Mucosa of rectum (tissue), 2 donors: ENCODE measurements around the gene METTL26.

Experiments used
- H3K27ac ChIP-seq, 2 donors: one replicate each; pipeline ENCODE4 v1.7.0; 2013; ENCODE audit warnings: inconsistent platforms in 2 of 2, low read depth in 2 of 2, low read length in 2 of 2
- H3K27me3 ChIP-seq, 2 donors: one replicate each; pipeline ENCODE4 v1.7.0; 2013; ENCODE audit warnings: low read length in 2 of 2; ENCODE audit not compliant: control insufficient read depth in 2 of 2, insufficient read depth in 2 of 2
- H3K36me3 ChIP-seq, 2 donors: one replicate each; pipeline ENCODE4 v1.7.0; 2013; ENCODE audit warnings: low read length in 2 of 2; ENCODE audit not compliant: control insufficient read depth in 2 of 2, insufficient read depth in 2 of 2
- H3K4me1 ChIP-seq, 2 donors: one replicate each; pipeline ENCODE4 v1.7.0; 2013; ENCODE audit warnings: low read length in 2 of 2, mild to moderate bottlenecking in 1 of 2; ENCODE audit not compliant: control insufficient read depth in 2 of 2, insufficient read depth in 2 of 2
- H3K4me3 ChIP-seq, 2 donors: one replicate each; pipeline ENCODE4 v1.7.0; 2013; ENCODE audit warnings: low read length in 2 of 2
- H3K9ac ChIP-seq, 2 donors: one replicate each; pipeline ENCODE4 v1.7.0; 2013; ENCODE audit warnings: low read length in 2 of 2, low read depth in 1 of 2, mild to moderate bottlenecking in 1 of 2
- H3K9me3 ChIP-seq, 2 donors: one replicate each; pipeline ENCODE4 v1.7.0; 2013; ENCODE audit warnings: low read length in 2 of 2; ENCODE audit not compliant: control insufficient read depth in 2 of 2
- donor health status: healthy.
- donor health status: Normal muscosa, but diverticular disease.

The METTL26 gene

GRCh38 chr16:674214-674881 lies 38.2 kb upstream of the METTL26 start:
- Histone ChIP-seq H3K27me3 (no peaks in the 10 kb centered on the region), H3K36me3 (peaks cover 30 to 35% of the 10 kb centered on the region in 2 donors), H3K4me3 (no peak overlapping the region), H3K27ac (no peak overlapping the region), H3K9me3 (no peaks in the 10 kb centered on the region), H3K4me1 (peaks cover 26 to 31% of the 10 kb centered on the region in 2 donors), H3K9ac (no peak overlapping the region)

- Histone ChIP-seq H3K27ac (no peak overlapping the region), H3K9me3 (no peaks in the 10 kb centered on the region), H3K27me3 (no peaks in the 10 kb centered on the region), H3K36me3 (peaks cover 30 to 37% of the 10 kb centered on the region in 2 donors), H3K4me1 (peaks cover 32 to 34% of the 10 kb centered on the region in 2 donors), H3K9ac (no peak overlapping the region), H3K4me3 (no peak overlapping the region)
These were observed 37.4 kb upstream of the METTL26 start for GRCh38 chr16:673399-673991.

- H3K9ac ChIP-seq: no peak overlapping the region
- no peaks in the 10 kb centered on the region for H3K27me3 ChIP-seq
- H3K4me1 ChIP-seq: peaks cover 32 to 34% of the 10 kb centered on the region in 2 donors
- H3K9me3 ChIP-seq: no peaks in the 10 kb centered on the region
- H3K4me3 ChIP-seq: no peak overlapping the region
- no peak overlapping the region for H3K27ac ChIP-seq
- peaks cover 30 to 37% of the 10 kb centered on the region in 2 donors for H3K36me3 ChIP-seq
These were observed 36.7 kb upstream of the METTL26 start for GRCh38 chr16:672851-673250.

DNA sequence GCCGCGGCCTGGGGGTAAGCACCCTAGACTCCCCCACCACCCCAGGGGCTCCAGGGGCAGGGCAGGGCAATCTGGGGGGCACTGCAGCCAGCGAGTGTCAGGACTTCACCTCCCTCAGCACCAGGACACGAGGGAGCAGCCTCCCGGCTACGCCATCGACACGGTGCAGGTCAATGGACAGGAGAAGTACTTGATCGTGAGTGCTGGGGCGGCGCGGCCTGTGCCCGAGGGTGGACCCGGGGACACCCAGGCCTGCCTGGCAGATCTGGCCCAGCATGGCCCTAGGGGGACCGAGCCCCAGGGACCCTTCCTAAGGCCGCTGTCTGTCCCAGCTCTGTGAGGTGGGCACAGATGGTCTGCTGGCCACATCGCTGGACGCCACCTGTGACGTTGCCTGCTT lies 36.3 kb upstream of the METTL26 start:
- Histone ChIP-seq H3K9ac (no peak overlapping the region), H3K36me3 (peaks cover 30 to 37% of the 10 kb centered on the region in 2 donors), H3K4me3 (no peak overlapping the region), H3K4me1 (peaks cover 34 to 35% of the 10 kb centered on the region in 2 donors), H3K27me3 (no peaks in the 10 kb centered on the region), H3K27ac (no peak overlapping the region), H3K9me3 (no peaks in the 10 kb centered on the region)

DNA sequence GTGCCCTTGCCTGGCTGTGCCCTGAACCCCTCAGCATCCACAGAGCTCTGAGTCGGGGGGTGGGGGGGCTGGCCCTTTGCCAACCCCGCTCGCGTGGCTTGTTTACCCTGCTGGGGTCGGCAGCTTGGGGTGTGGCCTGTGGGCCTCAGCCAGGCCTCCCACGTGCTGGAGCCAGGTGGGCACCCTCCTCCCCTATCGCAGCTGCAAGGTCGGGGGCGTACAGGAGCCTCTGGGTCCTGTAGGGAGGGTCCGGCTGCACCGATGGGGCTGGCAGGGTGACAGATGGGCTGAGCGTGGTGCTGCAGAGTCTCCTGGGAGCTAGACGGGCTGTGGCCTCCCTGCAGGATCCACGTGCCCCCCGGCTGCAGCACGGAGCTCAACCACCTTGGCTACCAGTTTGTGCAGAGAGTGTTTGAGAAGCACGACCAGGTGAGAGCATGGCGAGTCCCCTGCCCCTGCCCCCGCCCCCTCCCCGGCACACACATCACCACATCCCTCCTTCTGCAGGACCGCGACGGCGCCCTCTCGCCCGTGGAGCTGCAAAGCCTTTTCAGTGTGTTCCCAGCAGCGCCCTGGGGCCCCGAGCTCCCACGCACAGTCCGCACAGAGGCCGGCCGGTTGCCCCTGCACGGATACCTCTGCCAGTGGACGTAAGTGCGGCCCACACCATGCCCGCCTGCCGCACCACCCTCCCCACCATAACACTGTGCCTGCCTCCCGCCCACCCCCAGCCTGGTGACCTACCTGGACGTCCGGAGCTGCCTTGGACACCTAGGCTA lies 35.4 kb upstream of the METTL26 start:
- H3K4me3 ChIP-seq: no peak overlapping the region
- H3K9me3 ChIP-seq: no peaks in the 10 kb centered on the region
- H3K27me3 ChIP-seq: no peaks in the 10 kb centered on the region
- H3K27ac ChIP-seq: no peak overlapping the region
- peaks cover 30 to 37% of the 10 kb centered on the region in 2 donors for H3K36me3 ChIP-seq
- H3K4me1 ChIP-seq: peaks cover 28 to 29% of the 10 kb centered on the region in 2 donors
- no peak overlapping the region for H3K9ac ChIP-seq

DNA sequence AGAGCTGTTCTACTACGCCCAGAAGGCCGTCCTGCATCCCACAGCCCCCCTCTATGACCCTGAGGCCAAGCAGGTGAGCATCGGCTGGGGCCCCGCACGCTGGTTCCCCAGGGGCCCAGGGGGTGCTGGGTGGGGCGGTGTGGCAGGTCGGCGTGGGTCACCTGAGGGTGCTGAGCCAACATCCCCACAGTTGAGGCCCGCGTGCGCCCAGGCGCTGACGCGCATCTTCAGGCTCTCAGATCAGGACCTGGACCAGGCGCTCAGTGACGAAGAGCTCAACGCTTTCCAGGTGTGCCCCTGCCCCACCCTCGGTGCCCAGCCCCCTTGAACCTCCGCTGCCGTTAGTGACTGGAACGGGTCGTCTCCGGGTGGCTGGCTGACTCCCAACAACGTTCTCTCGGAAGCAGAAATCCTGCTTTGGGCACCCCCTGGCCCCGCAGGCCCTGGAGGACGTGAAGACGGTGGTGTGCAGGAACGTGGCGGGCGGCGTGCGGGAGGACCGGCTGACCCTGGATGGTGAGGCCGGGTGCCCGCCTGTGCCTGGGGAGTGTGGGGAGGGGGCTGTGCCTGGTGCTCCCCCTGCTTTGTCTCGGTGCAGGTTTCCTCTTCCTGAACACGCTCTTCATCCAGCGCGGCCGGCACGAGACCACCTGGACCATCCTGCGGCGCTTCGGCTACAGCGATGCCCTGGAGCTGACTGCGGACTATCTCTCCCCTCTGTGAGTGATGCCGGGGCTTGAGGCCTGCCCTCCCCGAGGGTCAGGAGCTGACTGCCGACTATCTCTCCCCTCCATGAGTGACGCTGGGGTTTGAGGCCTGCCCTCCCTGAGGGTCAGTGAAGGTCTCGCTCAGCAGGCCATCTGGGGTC lies 34.6 kb upstream of the METTL26 start:
- H3K36me3 ChIP-seq: peaks cover 30 to 37% of the 10 kb centered on the region in 2 donors
- no peaks in the 10 kb centered on the region for H3K9me3 ChIP-seq
- peaks cover 22% of the 10 kb centered on the region in 2 donors for H3K4me1 ChIP-seq
- no peak overlapping the region for H3K9ac ChIP-seq
- H3K27ac ChIP-seq: no peak overlapping the region
- no peak overlapping the region for H3K4me3 ChIP-seq
- no peaks in the 10 kb centered on the region for H3K27me3 ChIP-seq

DNA sequence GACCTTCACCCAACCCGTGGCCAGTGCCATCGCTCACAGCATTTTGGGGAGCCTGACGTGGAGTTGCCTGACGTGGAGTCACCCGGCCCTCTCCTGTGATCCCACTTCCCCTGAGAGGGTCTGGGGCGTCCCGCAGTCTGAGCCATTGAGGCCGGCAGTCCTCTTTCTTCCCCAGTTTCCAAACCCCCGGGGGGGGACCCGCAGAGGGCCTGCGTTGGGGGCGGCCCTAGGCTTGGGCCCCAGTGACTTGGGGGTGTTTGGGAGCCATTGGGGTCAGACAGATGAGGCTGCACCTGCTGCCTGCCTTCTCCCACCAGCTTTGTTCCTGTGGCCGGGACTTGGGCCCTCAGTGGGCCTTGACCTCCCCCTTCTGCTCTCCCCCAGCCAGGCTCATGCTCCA lies 33.6 kb upstream of the METTL26 start:
- H3K9me3 ChIP-seq: no peaks in the 10 kb centered on the region
- H3K27me3 ChIP-seq: no peaks in the 10 kb centered on the region
- H3K4me3 ChIP-seq: no peak overlapping the region
- peaks cover 13 to 14% of the 10 kb centered on the region in 2 donors for H3K4me1 ChIP-seq
- no peak overlapping the region for H3K27ac ChIP-seq
- H3K9ac ChIP-seq: no peak overlapping the region
- H3K36me3 ChIP-seq: peaks cover 30 to 37% of the 10 kb centered on the region in 2 donors

GRCh38 chr16:668519-669171 lies 32.5 kb upstream of the METTL26 start:
- Histone ChIP-seq H3K9ac (peak overlapping the region; percentile 77 to 87), H3K27me3 (no peaks in the 10 kb centered on the region), H3K9me3 (no peaks in the 10 kb centered on the region), H3K4me3 (peak overlapping the region; percentile 73 to 81), H3K4me1 (peaks cover 12 to 13% of the 10 kb centered on the region in 2 donors), H3K27ac (peak overlapping the region; percentile 78 to 80), H3K36me3 (peaks cover 30 to 37% of the 10 kb centered on the region in 2 donors)

DNA sequence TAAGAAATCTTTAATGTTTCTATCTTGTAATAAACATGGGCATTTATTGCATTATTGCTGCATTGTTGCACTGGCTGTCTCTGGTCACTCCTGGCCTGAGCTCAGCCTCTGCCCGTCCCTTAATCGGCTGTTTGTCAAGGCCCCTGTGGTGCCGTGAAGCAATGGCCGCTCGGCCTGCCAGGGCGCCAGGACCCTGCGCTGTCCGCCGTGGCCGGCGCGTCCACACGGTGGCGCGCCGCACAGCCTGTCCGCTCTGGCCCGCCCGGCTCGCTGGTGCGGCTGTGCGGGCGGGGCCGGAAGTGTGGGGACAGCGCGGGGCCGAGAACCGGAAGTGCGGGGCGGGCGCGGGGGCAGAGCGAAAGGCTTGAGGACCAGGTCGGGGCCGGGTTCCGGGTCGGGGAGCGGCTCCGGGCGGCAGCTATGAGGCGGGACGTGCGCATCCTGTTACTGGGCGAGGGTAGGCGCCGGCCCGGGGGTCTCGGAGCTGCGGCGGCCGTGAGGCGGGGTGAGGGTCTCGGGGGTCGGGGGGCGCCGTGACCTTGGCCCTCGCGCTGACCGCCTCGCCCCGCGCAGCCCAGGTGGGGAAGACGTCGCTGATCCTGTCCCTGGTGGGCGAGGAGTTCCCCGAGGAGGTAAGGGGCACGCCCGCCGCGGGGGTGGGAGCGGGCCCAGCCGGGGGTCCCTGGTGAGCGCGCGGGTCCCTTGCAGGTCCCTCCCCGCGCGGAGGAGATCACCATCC lies 31.8 kb upstream of the METTL26 start, which contains the start of gene RHOT2:
RHOT2 (plus strand) TSS at position 353 of the 739 bp plus-strand sequence; CDS start at position 421, 68 bp downstream.
- Histone ChIP-seq H3K9ac (peak within 1 kb of the TSS; percentile 77 to 87), H3K36me3 (peaks cover 25 to 32% of the 10 kb centered on the region in 2 donors), H3K9me3 (no peaks in the 10 kb centered on the region), H3K4me3 (peak within 1 kb of the TSS; percentile 73 to 81), H3K27me3 (no peaks in the 10 kb centered on the region), H3K4me1 (peaks cover 12 to 13% of the 10 kb centered on the region in 2 donors), H3K27ac (peak within 1 kb of the TSS; percentile 78 to 80)
